Neuronal stem cell (in vitro differentiated cells): Measurements from ENCODE around the gene C7orf57.

Source experiments
- DNase-seq: peaks from one replicate; pipeline ENCODE4 v3.0.0-alpha.2; 2013; ENCODE audit warnings: low spot score
- H2AFZ ChIP-seq: one replicate; pipeline ENCODE4 v1.6.1; 2013; ENCODE audit warnings: mild to moderate bottlenecking, low read length, inconsistent platforms
- H2AK5ac ChIP-seq: 2 replicates; pipeline ENCODE4 v1.6.1; 2013; ENCODE audit warnings: low read depth, mild to moderate bottlenecking, inconsistent platforms, low read length, moderate library complexity, mixed read lengths
- H2BK120ac ChIP-seq: 2 replicates; pipeline ENCODE4 v1.6.1; 2013; ENCODE audit warnings: low read depth, mild to moderate bottlenecking, inconsistent platforms, low read length, moderate library complexity, mixed read lengths
- H2BK12ac ChIP-seq: one replicate; pipeline ENCODE4 v1.6.1; 2013; ENCODE audit warnings: low read length, inconsistent platforms
- H2BK15ac ChIP-seq: 2 replicates; pipeline ENCODE4 v1.6.1; 2013; ENCODE audit warnings: mild to moderate bottlenecking, low read length, inconsistent platforms, mixed read lengths
- H2BK5ac ChIP-seq: one replicate; pipeline ENCODE4 v1.6.1; 2013; ENCODE audit warnings: inconsistent platforms, mild to moderate bottlenecking, low read length, moderate library complexity
- H3K14ac ChIP-seq: one replicate; pipeline ENCODE4 v1.6.1; 2013; ENCODE audit warnings: low read length, inconsistent platforms
- H3K18ac ChIP-seq: 2 replicates; pipeline ENCODE4 v1.6.1; 2013; ENCODE audit warnings: low read length, inconsistent platforms
- H3K23ac ChIP-seq: 2 replicates; pipeline ENCODE4 v1.6.1; 2013; ENCODE audit warnings: low read depth, mild to moderate bottlenecking, mixed read lengths, low read length, inconsistent platforms; ENCODE audit not compliant: poor library complexity
- H3K27ac ChIP-seq: replicated peaks from 3 replicates; pipeline ENCODE4 v1.5.1; 2013; ENCODE audit warnings: low read length, inconsistent platforms
- H3K27me3 ChIP-seq, 3 experiments: 2 replicates each; pipeline ENCODE4 v1.6.1; 2013; ENCODE audit warnings: low read length in 3 of 3, mild to moderate bottlenecking in 2 of 3, inconsistent platforms in 1 of 3, low read depth in 1 of 3, mixed read lengths in 1 of 3, moderate library complexity in 1 of 3; ENCODE audit not compliant: control insufficient read depth in 3 of 3, insufficient read depth in 3 of 3
- H3K36me3 ChIP-seq, 2 donors: replicated peaks in 1 of 2; 2 replicates each; pipeline ENCODE4 v1.6.1; 2013; ENCODE audit warnings: low read length in 2 of 2; ENCODE audit not compliant: control insufficient read depth in 2 of 2, insufficient read depth in 2 of 2
- H3K4ac ChIP-seq: 2 replicates; pipeline ENCODE4 v1.6.1; 2013; ENCODE audit warnings: inconsistent platforms, mild to moderate bottlenecking, low read length, moderate library complexity
- H3K4me1 ChIP-seq, 2 donors: 1 replicate in 1 of 2; 2 replicates in 1 of 2; pipeline ENCODE4 v1.6.1; 2013; ENCODE audit warnings: low read length in 2 of 2, low read depth in 1 of 2; ENCODE audit not compliant: control insufficient read depth in 2 of 2, insufficient read depth in 1 of 2
- H3K4me2 ChIP-seq: one replicate; pipeline ENCODE4 v1.6.1; 2013; ENCODE audit warnings: mild to moderate bottlenecking, low read length, inconsistent platforms; ENCODE audit not compliant: insufficient read depth, poor library complexity, severe bottlenecking
- H3K4me3 ChIP-seq, 2 donors: 2 replicates each; pipeline ENCODE4 v1.5.1; 2013; ENCODE audit warnings: low read length in 2 of 2, mild to moderate bottlenecking in 2 of 2, inconsistent platforms in 1 of 2, moderate library complexity in 1 of 2
- H3K79me1 ChIP-seq: one replicate; pipeline ENCODE4 v1.6.1; 2013; ENCODE audit warnings: low read depth, mild to moderate bottlenecking, inconsistent platforms, low read length, moderate library complexity
- H3K9ac ChIP-seq: one replicate; pipeline ENCODE4 v1.6.1; 2013; ENCODE audit warnings: mild to moderate bottlenecking, low read depth, low read length, inconsistent platforms; ENCODE audit not compliant: poor library complexity
- H3K9me3 ChIP-seq, 2 donors: replicated peaks in 1 of 2; 2 replicates each; pipeline versions ENCODE3 to v1.6.1; 2013; ENCODE audit warnings: low read length in 2 of 2, mild to moderate bottlenecking in 2 of 2, inconsistent platforms in 1 of 2, low read depth in 1 of 2, mixed read lengths in 1 of 2, moderate library complexity in 1 of 2; ENCODE audit not compliant: control insufficient read depth in 2 of 2, insufficient read depth in 1 of 2
- H4K8ac ChIP-seq: one replicate; pipeline ENCODE4 v1.6.1; 2013; ENCODE audit warnings: low read depth, mild to moderate bottlenecking, inconsistent platforms, low read length, moderate library complexity
- H4K91ac ChIP-seq: one replicate; pipeline ENCODE4 v1.6.1; 2013; ENCODE audit warnings: low read length, low read depth, mild to moderate bottlenecking, inconsistent platforms; ENCODE audit not compliant: poor library complexity
- WGBS, 2 donors: extraction: QIAGEN DNeasy Blood & Tissue Kit; methylation state at CpG; one replicate each; pipeline ENCODE4 v1.1.7; 2013; ENCODE audit warnings: missing lambda C conversion rate in 2 of 2, mixed read lengths in 1 of 2; ENCODE audit not compliant: insufficient read length in 2 of 2, insufficient replicate concordance in 1 of 2; ENCODE audit errors: extremely low coverage in 2 of 2; 5-methylcytosine and 5-hydroxymethylcytosine counted together

The C7orf57 gene

DNA sequence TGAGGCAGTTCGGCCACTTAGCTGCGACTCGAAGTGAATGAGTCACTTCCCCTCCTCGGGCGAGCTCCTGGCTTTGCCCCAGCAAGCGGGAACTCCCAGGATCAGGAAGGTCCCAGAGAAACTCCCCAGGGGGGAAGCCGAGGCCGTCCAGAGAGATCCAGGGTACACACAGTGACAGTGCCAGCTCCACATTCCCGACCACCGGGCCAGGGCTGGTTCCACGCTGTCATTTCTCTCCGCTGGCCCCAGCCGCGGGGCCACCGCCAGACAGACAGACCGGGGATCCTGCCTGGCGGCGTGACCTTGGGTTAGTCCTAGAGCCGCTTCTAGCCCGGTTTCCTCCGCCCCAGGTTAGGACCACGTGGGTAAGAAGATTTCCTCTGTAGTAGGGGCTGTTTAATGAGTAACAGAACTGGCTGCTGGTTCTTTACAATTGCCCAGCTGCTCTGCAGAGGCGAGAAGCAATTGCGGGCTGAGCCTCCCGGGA, 53.3 kb downstream of the C7orf57 start:
- Histone ChIP-seq H2BK12ac (no peak overlapping the region), H3K14ac (no peak overlapping the region), H3K4me2 (peak overlapping the region; percentile 78), H2BK120ac (no peak overlapping the region), H3K27me3 (no peaks in the 10 kb centered on the region), H3K27ac (peak overlapping the region; percentile 73), H3K4me3 (peak overlapping the region; percentile 84 to 92), H3K23ac (no peak overlapping the region), H3K4ac (no peak overlapping the region), H4K91ac (no peak overlapping the region), H2AFZ (peak overlapping the region; percentile 100), H3K36me3 (peaks cover 4 to 23% of the 10 kb centered on the region in 2 donors), H3K18ac (peak overlapping the region; percentile 76), H4K8ac (no peak overlapping the region), H3K9ac (no peak overlapping the region), H2BK5ac (no peak overlapping the region), H3K9me3 (no peaks in the 10 kb centered on the region), H3K79me1 (no peaks in the 10 kb centered on the region), H2AK5ac (no peak overlapping the region), H3K4me1 (peaks cover 3 to 16% of the 10 kb centered on the region in 2 donors), H2BK15ac (no peak overlapping the region)
- WGBS, 2 donors, result no CpG with 5 or more reads among the region's 25 CpGs
- peak; percentile 48 for DNase-seq

DNA sequence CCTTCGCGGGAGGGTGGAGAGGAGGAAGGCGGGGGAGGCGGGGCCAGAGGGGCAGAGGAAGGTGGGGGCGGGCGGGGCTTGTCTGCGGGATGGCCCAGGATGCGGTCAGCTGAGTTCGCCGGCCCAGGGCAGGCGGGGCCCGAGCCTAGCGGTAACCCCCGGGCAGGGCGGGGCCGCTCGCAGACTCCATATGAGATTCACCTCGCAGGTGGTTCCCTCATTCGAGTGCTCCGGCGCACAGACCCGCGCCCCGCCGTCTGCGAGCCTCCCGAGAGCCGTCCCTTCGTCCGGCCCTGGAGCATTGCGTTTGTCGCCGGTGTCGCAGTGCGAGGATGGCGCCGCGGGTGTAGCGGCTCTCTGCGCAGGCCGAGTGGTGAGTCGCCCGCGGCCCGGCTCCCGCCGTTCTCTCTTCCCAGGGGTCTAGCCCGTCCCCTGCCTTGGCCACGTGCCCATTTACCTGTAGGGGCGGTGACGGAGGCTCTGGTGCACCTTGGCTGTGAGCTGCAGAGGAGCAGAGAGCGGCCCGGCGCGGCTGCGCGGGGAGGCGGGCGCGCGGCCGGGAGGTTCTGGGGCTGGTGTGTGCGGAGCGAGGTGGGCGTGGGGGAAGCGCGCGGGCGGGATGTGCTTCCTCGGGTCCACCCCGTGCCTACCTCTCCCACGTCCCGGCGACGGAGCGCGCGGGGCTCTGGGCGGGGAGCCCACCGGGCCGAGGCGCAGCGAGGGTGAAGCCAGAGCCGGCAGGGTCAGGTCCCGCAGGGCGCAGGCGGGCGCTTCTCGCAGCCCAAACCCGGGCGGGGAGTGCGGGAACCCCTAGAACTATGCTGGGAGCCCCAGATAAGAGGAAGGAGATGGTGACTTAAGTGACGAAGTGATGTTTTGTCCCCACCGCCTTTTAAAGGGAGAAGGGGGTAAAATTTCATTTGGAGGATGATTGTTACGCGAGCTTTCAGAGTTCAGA, 54.0 kb downstream of the C7orf57 start, which contains the start of gene UPP1:
UPP1 (plus strand) TSS at position 220 of the 958 bp plus-strand sequence. CDS start 5,519 bp downstream, outside the sequence.
- peak within 1 kb of the TSS; percentile 84 for H3K27ac ChIP-seq
- peak; percentile 79 for DNase-seq
- peak within 1 kb of the TSS; percentile 91 for H3K9ac ChIP-seq

DNA sequence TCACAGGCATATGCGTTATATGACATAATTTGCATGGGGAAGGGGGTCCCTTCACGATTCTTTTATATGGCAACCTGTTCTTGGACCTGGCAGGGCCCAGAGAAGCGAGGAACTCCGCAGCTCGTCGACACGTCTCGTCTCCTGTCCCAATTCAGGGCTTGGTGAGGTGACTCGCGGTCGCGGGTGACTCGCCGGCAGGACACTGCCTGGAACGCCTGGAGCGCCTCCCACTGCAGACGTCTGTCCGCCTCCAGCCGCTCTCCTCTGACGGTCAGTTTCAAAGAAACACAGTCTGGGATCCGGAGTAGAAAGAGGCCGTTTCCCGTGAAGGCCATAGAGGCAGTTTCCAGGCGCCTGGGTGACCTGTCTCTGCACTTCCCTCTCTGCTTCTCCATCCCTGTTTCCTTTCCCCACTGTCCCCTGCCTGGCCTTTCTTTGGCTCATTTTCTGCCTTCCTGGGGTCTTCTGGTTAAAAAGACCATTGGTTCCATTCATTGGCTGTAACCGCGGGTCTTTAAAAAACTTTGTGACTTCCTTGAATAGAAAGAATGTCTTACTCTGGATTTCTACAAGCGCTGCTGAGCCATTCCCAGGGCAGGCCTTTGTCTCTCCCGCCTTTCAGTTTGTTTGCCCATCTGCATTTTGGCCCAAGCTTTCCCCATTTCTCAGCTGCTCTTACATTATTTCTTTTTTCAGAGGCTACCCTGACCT, 54.9 kb downstream of the C7orf57 start:
- Histone ChIP-seq H4K91ac (no peak overlapping the region), H3K9ac (peak overlapping the region; percentile 75), H2BK120ac (no peak overlapping the region), H4K8ac (no peak overlapping the region), H3K4me1 (peaks cover 3 to 11% of the 10 kb centered on the region in 2 donors), H3K9me3 (no peaks in the 10 kb centered on the region), H3K14ac (no peak overlapping the region), H3K23ac (no peak overlapping the region), H3K4ac (no peak overlapping the region), H2AFZ (peak overlapping the region; percentile 100), H3K79me1 (no peaks in the 10 kb centered on the region), H3K18ac (peak overlapping the region; percentile 90), H2BK12ac (no peak overlapping the region), H2BK5ac (no peak overlapping the region), H3K27ac (peak overlapping the region; percentile 84), H3K4me3 (peak overlapping the region; percentile 89 to 92), H3K4me2 (peak overlapping the region; percentile 83), H3K36me3 (peaks cover 8 to 39% of the 10 kb centered on the region in 2 donors), H2BK15ac (no peak overlapping the region), H2AK5ac (no peak overlapping the region), H3K27me3 (no peaks in the 10 kb centered on the region)
- WGBS, 2 donors, result no CpG with 5 or more reads among the region's 28 CpGs
- DNase-seq, result peak; percentile 50

More for the DNA sequence above, 54.0 kb downstream of the C7orf57 start, which contains the start of gene UPP1:
- Histone ChIP-seq H3K4me1 (peaks cover 3 to 16% of the 10 kb centered on the region in 2 donors), H3K23ac (peak within 1 kb of the TSS; percentile 100), H2BK120ac (peak within 1 kb of the TSS; percentile 75), H2AFZ (peak within 1 kb of the TSS; percentile 100), H3K9me3 (no peaks in the 10 kb centered on the region), H3K4me2 (peak within 1 kb of the TSS; percentile 83), H3K79me1 (no peaks in the 10 kb centered on the region), H3K27me3 (no peaks in the 10 kb centered on the region), H3K18ac (peak within 1 kb of the TSS; percentile 99), H2AK5ac (peak within 1 kb of the TSS; percentile 77), H3K36me3 (peaks cover 5 to 30% of the 10 kb centered on the region in 2 donors), H2BK15ac (peak within 1 kb of the TSS; percentile 63), H2BK12ac (peak within 1 kb of the TSS; percentile 63), H4K91ac (peak within 1 kb of the TSS; percentile 22), H2BK5ac (peak within 1 kb of the TSS; percentile 89), H4K8ac (no peak within 1 kb of the TSS), H3K4me3 (peak within 1 kb of the TSS; percentile 89 to 92), H3K14ac (peak within 1 kb of the TSS; percentile 28), H3K4ac (no peak within 1 kb of the TSS)
- no CpG with 5 or more reads among the region's 96 CpGs for WGBS, 2 donors
